ENCODE measurements around the gene FAM200A. TPM values are rescaled to one million over a fixed set of nuclear protein-coding genes. Genes with fewer than 3 reads are reported as not detected.

The FAM200A gene
- 5.7 to 6.8 TPM (median 6.0 TPM) in 5 replicates for total RNA-seq (2022; extraction: Qiagen RNA extraction; ENCODE audit: low read depth)

GRCh38 chr7:99551767-99552463 is at the start of gene FAM200A:
TSS of gene FAM200A (minus strand) at chr7:99552114. CDS start at chr7:99548407, 3,707 bp downstream.

DNA sequence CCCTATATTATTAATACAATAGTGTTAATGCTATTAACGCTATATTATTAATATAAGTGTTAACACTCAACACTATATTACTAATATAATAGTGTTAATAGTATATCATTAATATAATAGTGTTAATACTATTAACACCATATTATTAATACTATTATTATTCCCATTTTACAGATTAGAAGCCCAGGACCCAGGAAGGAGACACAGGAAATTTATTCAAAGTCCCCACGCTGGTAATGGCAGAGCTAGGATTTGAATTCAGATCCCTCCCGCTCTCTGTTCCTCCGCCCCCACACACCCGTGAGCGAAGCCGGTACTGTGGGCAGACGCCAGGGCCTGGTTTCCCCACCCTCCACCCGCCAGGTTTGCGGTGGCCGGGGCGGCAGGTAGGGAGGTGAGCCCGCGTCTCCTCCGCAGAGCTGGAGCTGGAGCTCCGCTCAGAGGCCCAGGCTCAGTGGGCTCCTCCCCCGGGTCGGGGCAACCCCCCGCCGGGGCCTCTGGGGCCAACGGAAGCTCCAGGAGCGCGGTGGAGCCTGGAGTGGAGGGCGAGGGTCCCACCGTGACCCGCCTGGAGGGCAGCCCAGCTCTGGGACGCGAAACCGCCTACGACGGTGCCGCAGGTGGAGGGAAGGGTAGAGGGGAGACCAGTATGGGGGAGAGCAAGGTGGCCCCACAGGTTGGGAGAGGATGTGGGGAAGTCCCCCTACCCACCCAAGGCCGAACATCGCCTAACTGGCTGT is 46.0 kb upstream of the FAM200A start, which contains the start of gene TMEM225B:
Gene TMEM225B, plus strand, starts transcription at position 506 of the 740 bp plus-strand sequence. CDS start 6,122 bp downstream, outside the sequence.

DNA sequence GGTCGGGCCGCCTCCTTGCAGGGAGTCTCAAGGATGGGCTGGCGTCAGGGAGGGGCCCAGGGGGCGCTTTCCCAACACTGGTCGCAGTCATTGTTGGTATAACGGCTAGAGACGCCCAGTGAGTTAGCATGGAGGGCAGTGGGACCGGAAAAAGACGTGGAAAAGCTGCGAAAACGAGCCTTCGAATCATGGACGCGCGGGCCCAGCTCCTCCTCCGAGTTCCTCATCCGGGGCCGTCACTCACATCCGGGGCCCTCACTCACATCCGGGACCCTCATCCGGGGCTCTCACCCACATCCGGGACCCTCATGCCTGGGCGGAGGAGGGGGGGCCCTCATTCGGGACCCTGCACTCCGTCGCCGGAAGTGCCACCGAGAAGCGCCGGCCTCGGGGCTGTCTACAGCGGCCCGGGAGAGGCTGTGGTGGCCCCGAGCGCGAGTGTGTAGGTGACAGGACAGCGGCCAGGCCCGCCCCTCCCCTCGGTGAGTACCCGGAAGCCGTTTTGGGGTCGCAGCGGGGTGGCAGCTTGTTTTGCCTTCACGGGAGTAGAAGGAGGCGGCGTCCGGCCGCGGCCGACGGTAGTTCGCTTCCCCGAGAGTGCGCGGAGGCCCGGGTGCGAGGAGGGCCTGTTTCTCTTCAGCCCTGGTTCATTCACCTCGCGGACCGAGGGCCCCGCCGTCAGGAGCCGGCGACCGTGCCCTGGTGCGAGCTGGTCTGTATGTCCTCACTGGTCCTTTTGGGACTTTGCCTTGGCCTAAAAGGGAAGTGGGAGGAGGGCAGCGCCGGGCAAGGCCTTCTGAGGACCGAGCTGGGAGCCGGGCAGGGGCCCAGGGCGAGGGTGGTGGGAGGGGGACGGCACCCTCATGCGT is 6.6 kb upstream of the FAM200A start, which contains the start of gene ZNF655:
Gene ZNF655, plus strand, starts transcription at position 337 of the 869 bp plus-strand sequence. CDS start 1,918 bp downstream, outside the sequence.

DNA sequence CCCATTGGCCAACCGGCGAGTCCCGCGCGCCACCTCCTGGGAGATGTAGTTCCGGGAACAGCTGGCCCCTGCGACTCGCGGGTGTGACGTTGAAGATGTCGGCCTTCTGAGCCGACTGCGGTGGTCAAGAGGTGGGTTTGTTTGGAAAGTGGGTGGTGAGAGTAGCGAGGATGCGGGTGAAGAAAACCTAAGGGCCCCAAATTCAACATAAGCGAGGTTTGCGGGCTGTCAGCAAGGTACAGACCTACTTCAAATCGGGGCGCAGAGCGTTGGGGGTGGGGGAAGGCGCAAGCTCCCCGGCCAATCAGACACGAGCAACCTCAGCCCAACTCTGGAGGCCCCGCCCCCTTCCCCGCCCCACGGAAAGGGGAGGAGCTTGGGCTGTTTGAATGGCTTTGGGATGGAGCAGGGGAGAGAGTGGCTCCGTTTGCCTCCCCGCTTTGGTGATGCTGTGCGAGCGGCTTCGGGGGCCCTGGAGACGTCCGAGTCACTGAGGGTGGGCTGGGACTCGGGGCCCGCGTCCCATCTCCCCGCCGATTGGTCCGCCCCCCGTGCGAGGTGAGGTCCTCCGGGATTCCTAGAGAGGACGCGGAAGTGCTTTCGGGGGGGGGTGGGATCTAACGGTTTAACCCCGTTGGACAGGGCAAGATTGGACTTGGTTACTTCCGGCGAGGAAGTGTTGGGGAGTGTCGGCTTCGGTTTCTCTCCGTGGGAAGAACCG is 47.2 kb downstream of the FAM200A start, which contains the start of gene ZKSCAN5:
Gene ZKSCAN5, plus strand, starts transcription at position 60 of the 721 bp plus-strand sequence. CDS start 1,383 bp downstream, outside the sequence.

DNA sequence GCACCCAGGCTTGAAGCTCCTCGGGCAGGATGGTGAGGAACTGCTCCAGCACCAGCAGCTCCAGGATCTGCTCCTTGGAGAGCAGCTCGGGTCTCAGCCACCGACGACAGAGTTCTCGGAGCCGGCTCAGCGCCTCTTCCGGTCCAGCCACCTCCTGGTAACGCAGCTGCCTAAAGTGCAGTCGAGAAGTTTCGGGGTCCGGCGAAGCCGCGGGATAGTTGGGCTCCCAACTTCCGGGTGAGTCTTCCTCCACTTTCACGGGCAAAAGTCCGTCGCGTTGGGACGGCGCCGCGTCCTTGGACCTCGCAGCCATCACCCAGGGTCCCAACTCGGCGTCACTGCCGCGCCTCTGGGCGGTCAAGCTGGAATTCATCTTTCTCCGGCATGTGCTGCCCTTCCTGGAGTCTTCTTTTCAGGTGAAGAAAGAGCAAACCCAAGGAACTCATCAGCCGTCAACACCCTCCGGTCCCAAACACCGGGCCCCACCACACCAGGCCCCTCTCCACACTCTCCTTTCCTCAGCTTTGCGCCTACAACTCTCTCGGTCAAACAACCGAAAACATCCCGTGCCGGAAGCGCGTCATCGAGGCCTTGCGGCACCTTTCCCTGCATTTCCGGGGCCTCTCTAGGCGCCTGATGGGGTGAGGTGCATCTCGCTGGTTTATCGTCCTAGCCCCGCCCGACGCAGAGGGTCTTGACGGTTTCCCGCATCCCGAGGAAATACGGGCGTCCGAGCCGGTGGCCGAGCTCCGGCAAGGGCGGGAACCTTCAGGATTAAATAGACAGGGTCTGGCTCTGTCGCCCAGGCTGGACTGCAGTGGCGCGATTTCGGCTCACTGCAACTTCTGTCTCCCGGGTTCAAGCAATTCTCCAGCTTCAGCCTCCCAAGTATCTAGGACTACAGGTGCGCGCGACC is 51.9 kb downstream of the FAM200A start, which contains the start of gene ZNF394:
Gene ZNF394, minus strand, starts transcription at position 561 of the 916 bp plus-strand sequence. Its CDS starts 188 bp downstream, at position 373.

Other genes with a start within 250 kb of the FAM200A start
- gene ARPC1A, start 226.2 kb downstream of the FAM200A start, total RNA-seq (2022; extraction: Qiagen RNA extraction; ENCODE audit: low read depth), result 133 to 146 TPM (median 136 TPM) in 5 replicates
- 267 to 303 TPM (median 287 TPM) in 5 replicates for gene ARPC1B, start 177.4 kb downstream of the FAM200A start, total RNA-seq (2022; extraction: Qiagen RNA extraction; ENCODE audit: low read depth)
- gene PDAP1, start 143.5 kb downstream of the FAM200A start, total RNA-seq (2022; extraction: Qiagen RNA extraction; ENCODE audit: low read depth), result 169 to 200 TPM (median 181 TPM) in 5 replicates
- gene BUD31, start 143.1 kb downstream of the FAM200A start, total RNA-seq (2022; extraction: Qiagen RNA extraction; ENCODE audit: low read depth), result 134 to 165 TPM (median 150 TPM) in 5 replicates
- gene PTCD1, start 113.3 kb downstream of the FAM200A start, total RNA-seq (2022; extraction: Qiagen RNA extraction; ENCODE audit: low read depth), result 6.7 to 7.3 TPM (median 6.8 TPM) in 5 replicates
- 35.0 to 45.7 TPM (median 42.4 TPM) in 5 replicates for gene CPSF4, start 113.2 kb downstream of the FAM200A start, total RNA-seq (2022; extraction: Qiagen RNA extraction; ENCODE audit: low read depth)
- 885 to 1,454 TPM (median 964 TPM) in 5 replicates for gene ATP5MF, start 85.9 kb downstream of the FAM200A start, total RNA-seq (2022; extraction: Qiagen RNA extraction; ENCODE audit: low read depth)
- 7.9 to 9.9 TPM (median 8.7 TPM) in 5 replicates for gene ZNF789, start 79.2 kb downstream of the FAM200A start, total RNA-seq (2022; extraction: Qiagen RNA extraction; ENCODE audit: low read depth)
- 15.1 to 19.6 TPM (median 18.5 TPM) in 5 replicates for gene ZNF394, start 51.8 kb downstream of the FAM200A start, total RNA-seq (2022; extraction: Qiagen RNA extraction; ENCODE audit: low read depth)
- 9.0 to 10.3 TPM (median 9.5 TPM) in 5 replicates for gene ZKSCAN5, start 47.5 kb downstream of the FAM200A start, total RNA-seq (2022; extraction: Qiagen RNA extraction; ENCODE audit: low read depth)
- gene ZNF655, start 6.5 kb upstream of the FAM200A start, total RNA-seq (2022; extraction: Qiagen RNA extraction; ENCODE audit: low read depth), result 54.1 to 63.6 TPM (median 57.3 TPM) in 5 replicates
- gene TMEM225B, start 46.2 kb upstream of the FAM200A start, total RNA-seq (2022; extraction: Qiagen RNA extraction; ENCODE audit: low read depth), result 0.75 to 1.4 TPM (median 1.1 TPM) in 5 replicates
- gene ZSCAN25, start 64.8 kb upstream of the FAM200A start, total RNA-seq (2022; extraction: Qiagen RNA extraction; ENCODE audit: low read depth), result 8.1 to 10.8 TPM (median 9.7 TPM) in 5 replicates
- 1.4 to 1.9 TPM (median 1.6 TPM) in 5 replicates for gene CYP3A5, start 127.9 kb upstream of the FAM200A start, total RNA-seq (2022; extraction: Qiagen RNA extraction; ENCODE audit: low read depth)
- gene CYP3A7, start 183.1 kb upstream of the FAM200A start, total RNA-seq (2022; extraction: Qiagen RNA extraction; ENCODE audit: low read depth), result not detected in 5 replicates
- not detected in 5 replicates for gene CYP3A4, start 232.1 kb upstream of the FAM200A start, total RNA-seq (2022; extraction: Qiagen RNA extraction; ENCODE audit: low read depth)

Data from A549 treated with CpdA at 1 μM for 4 hours (cell line).